GM12865 (cell line): ENCODE data around the gene SORL1.

Experiments used
- DNase-seq: peaks from one replicate; pipeline ENCODE4 v3.0.0; 2010; ENCODE audit warnings: low read depth
- H3K4me3 ChIP-seq: 2 replicates; pipeline ENCODE4 v1.5.1; 2011; ENCODE audit warnings: mild to moderate bottlenecking, low read depth, low read length, control low read depth
- TF ChIP-seq, protein P1 (sequence below): IDR thresholded peaks from 2 replicates; pipeline ENCODE4 v1.5.1; 2011; ENCODE audit warnings: low read length, control low read depth, low read depth, inconsistent platforms; ENCODE audit not compliant: insufficient read depth; ENCODE audit errors: missing control alignments

The SORL1 gene

DNA sequence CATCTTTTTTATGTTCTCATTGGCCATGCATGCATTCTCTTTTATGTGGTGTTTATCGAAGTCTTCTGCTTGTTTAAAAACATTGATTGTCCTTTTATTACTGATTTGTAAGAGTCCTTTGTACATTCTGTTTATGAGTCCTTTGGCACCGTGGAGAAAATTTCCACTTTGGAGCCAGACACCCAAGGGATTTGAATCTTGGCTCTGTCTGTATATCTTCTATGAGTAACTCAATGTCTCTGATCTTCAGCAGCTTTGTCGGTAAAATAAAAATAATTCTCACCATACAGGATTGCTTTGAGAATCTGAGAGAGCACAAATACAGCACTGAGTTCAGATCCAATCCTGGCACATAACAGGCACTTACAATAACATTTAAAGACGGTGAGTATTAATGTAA is 12.8 kb upstream of the SORL1 start:
- H3K4me3 ChIP-seq, result no peak overlapping the region
- TF ChIP-seq, protein P1, sequence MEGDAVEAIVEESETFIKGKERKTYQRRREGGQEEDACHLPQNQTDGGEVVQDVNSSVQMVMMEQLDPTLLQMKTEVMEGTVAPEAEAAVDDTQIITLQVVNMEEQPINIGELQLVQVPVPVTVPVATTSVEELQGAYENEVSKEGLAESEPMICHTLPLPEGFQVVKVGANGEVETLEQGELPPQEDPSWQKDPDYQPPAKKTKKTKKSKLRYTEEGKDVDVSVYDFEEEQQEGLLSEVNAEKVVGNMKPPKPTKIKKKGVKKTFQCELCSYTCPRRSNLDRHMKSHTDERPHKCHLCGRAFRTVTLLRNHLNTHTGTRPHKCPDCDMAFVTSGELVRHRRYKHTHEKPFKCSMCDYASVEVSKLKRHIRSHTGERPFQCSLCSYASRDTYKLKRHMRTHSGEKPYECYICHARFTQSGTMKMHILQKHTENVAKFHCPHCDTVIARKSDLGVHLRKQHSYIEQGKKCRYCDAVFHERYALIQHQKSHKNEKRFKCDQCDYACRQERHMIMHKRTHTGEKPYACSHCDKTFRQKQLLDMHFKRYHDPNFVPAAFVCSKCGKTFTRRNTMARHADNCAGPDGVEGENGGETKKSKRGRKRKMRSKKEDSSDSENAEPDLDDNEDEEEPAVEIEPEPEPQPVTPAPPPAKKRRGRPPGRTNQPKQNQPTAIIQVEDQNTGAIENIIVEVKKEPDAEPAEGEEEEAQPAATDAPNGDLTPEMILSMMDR, result no peak
- no peak for DNase-seq

DNA sequence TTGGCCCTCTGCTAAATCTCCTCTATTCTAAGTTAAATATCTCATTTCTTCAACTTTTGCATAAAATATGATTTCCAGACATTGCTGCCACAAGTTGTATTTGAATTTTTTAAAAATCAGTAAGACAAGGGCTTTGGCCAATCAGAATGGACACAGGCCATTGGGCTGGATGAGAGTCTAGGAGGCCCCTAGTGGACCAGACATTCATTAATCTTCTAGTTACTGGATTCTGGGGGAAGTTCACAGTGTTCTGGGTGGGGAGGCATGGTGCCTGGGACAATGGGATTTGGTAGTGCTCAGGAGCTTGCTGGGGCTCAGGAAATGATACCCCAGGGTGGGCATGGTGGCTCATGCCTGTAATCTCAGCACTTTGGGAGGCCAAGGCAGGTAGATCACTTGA is 12.4 kb upstream of the SORL1 start:
- TF ChIP-seq, protein P1, result no peak
- no peak overlapping the region for H3K4me3 ChIP-seq
- no peak for DNase-seq

DNA sequence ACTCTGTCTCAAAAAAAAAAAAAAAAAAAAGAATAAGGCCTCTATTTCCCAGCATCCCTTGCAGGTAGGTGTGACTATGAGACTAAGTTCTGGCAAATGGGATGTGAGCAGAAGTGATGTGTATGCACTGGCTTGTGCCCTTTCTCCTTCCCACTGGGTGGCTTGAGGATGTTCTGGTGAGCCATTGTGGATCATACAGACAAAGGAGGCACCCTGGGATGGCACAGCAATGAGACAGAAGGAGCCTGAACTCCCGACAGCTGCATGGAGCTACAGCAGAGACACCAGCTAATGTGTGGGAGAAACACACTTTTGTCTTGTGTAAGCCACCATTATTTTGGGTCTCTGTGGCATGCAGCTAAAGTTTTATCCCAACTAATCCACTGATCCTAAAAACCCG is 10.6 kb upstream of the SORL1 start:
- H3K4me3 ChIP-seq, result no peak overlapping the region
- TF ChIP-seq, protein P1, result no peak
- no peak for DNase-seq

DNA sequence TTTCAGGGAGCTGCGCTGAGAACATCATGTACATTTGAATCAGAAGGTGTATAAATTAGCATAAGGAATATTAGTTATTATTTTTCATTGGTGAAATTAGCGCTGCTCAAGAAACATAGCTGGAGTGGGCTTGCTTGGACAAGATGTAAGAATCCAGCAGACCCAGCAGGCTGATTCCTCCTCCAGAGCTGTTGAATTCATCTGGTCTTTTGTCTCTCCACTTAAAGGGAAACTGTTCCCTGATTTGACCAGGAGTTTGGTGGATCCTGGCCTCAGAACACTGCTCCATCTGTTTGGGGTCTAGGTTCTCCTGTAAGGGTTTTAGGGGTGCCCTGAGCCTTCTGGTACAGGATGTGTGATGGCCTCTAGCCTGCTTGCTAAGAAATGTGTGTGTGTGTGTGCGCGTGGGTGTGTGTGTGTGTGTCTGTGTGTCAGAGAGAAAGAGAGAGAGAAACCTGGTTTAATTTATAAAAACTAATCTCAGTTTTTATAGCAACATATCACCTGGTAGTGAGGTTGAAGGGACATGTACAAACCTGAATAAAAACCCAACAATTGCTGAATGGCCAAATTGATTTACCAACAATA is 8.3 kb upstream of the SORL1 start:
- TF ChIP-seq, protein P1, result no peak
- no peak for DNase-seq
- no peak overlapping the region for H3K4me3 ChIP-seq

DNA sequence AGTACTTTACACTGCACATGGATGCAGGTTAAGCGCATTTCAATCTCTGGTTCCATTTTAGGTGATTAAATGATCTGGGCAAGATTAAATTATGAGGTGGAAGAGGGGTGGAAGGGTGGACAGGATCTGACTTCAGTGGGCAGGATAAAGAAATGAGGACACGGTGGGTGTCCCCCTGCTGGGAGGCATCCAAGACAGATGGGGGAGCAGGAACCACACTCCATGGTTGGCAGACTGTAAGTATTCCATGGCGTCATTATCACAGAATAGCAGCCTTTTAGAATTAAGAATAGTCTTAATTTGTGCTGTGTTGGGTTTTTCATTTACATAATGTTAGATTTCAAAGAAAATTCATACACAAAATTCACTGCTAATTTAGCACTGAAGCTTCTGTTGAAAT is 7.6 kb upstream of the SORL1 start:
- H3K4me3 ChIP-seq, result no peak overlapping the region
- DNase-seq, result no peak
- TF ChIP-seq, protein P1, result no peak

DNA sequence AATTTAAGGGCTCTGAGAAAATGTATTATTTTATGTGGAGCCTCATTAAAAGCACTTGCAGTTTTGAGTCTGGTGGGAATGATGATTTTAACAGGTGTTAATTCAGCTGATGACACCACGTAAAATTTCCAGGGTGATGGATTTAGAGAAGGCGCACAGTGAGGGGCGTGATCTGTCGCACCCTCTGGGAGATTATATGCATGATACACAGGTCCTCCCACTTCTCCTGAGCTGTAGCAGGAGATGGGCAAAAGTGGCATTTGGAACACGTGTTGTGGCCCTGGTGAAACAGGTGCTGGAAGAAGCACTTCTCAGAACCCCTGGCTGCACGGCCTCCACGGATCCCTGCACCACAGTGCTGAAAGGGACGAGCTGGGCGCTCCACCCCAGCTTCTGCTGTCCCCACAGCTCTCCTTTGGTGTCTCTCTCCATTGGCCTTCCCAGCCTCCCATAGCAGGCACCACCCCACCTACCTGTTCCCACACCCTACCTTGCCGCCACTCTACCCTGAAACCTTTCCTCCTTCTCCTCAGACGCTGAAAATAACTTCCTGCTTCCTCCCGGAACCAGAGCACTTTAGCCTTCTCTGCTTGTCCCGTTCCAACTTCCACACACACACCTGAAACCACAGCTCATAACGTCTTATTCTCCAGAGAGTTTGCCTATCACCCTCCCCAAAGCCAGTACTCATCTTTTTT is 6.9 kb upstream of the SORL1 start:
- H3K4me3 ChIP-seq, result peak overlapping the region; percentile 28
- TF ChIP-seq, protein P1, result no peak
- DNase-seq, result no peak

DNA sequence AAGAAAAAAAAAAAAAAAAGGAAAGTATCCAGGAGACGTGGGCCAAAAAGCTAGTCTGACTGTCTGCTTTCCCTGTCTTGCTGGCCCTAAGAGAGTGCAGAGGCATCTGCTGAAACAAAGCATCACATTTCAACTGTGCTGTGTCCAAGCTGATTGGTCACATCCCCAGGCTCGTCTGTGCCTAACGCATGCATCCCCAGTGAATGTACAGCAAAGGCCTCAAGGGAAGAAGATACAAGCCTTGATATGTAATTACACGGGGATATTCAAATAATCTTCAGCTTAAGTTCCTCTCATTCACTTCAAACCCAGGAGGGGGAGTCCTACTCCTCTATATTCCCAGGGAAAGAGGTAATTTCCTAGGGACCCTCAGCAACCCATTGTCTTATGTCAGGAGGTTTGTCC is 5.4 kb upstream of the SORL1 start:
- H3K4me3 ChIP-seq, result no peak overlapping the region
- TF ChIP-seq, protein P1, result peak; percentile 3
- DNase-seq, result peak; percentile 64
